Cardiac fibroblast (primary cell): ENCODE data around the gene POLR2L.

Experiments
- DNase-seq, 2 donors: peaks; one replicate each; pipeline versions ENCODE4 v3.0.0 to v3.0.0-alpha.2; 2010; ENCODE audit warnings: low read depth in 2 of 2
- H3K4me3 ChIP-seq, 2 donors: replicated peaks in 1 of 2; 1 replicate in 1 of 2; 2 replicates in 1 of 2; pipeline ENCODE4 v1.5.1; 2011; ENCODE audit warnings: low read depth in 2 of 2, low read length in 2 of 2, mild to moderate bottlenecking in 2 of 2, moderate library complexity in 1 of 2
- TF ChIP-seq, protein P1 (sequence below): IDR thresholded peaks from one replicate; pipeline ENCODE4 v1.5.1; 2011; ENCODE audit warnings: low read depth, mild to moderate bottlenecking, low read length, inconsistent platforms

The POLR2L gene

DNA sequence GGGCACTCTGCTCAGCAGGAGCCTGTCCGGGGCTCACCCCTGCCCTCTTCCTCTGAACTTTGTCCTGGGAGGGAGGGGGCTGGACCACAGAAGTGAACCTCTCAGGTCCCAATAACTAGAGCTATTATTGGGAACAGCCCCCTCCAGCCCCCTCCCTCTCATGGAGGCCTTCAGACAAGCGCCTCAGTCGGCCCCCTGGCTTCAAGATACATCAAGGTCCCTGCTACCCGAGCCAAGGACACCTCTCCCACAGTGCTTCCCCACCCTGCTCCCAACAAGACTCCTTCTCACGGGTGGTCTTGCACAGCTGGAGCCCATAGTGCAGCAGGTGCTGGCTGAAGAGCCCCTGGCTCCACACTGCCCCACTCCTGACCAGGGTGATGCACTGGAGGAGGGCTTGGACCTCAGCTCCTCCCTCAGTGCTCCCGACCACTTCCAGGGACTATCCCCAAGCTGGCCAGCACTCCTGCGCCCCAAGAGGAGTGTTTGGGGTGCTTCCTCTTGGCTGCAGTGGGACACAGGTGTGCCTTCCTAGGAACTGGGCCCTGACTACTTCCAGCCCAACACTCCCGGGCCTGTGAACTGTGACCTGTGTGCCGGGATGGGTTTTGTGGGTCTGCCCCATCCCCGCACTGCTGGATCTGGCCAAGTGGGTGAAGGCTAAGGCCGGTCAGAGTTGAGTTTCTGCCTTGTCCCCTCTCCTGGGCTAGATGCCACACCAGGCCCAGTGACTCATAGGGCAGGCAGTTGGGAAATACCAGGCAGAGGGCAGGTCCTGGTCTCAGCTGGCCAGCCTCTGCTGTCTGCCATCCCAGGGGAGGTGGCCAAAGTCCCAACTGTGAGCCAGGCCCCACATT is 21.4 kb downstream of the POLR2L start:
- TF ChIP-seq, protein P1, sequence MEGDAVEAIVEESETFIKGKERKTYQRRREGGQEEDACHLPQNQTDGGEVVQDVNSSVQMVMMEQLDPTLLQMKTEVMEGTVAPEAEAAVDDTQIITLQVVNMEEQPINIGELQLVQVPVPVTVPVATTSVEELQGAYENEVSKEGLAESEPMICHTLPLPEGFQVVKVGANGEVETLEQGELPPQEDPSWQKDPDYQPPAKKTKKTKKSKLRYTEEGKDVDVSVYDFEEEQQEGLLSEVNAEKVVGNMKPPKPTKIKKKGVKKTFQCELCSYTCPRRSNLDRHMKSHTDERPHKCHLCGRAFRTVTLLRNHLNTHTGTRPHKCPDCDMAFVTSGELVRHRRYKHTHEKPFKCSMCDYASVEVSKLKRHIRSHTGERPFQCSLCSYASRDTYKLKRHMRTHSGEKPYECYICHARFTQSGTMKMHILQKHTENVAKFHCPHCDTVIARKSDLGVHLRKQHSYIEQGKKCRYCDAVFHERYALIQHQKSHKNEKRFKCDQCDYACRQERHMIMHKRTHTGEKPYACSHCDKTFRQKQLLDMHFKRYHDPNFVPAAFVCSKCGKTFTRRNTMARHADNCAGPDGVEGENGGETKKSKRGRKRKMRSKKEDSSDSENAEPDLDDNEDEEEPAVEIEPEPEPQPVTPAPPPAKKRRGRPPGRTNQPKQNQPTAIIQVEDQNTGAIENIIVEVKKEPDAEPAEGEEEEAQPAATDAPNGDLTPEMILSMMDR = no peak
- peak; percentile 66 to 70 for DNase-seq
- H3K4me3 ChIP-seq = peak overlapping the region; percentile 72 to 76

GRCh38 chr11:819943-820649 is 22.2 kb downstream of the POLR2L start:
- TF ChIP-seq, protein P1 = no peak
- H3K4me3 ChIP-seq = peak overlapping the region; percentile 72 to 76
- DNase-seq = peak; percentile 65 to 82

DNA sequence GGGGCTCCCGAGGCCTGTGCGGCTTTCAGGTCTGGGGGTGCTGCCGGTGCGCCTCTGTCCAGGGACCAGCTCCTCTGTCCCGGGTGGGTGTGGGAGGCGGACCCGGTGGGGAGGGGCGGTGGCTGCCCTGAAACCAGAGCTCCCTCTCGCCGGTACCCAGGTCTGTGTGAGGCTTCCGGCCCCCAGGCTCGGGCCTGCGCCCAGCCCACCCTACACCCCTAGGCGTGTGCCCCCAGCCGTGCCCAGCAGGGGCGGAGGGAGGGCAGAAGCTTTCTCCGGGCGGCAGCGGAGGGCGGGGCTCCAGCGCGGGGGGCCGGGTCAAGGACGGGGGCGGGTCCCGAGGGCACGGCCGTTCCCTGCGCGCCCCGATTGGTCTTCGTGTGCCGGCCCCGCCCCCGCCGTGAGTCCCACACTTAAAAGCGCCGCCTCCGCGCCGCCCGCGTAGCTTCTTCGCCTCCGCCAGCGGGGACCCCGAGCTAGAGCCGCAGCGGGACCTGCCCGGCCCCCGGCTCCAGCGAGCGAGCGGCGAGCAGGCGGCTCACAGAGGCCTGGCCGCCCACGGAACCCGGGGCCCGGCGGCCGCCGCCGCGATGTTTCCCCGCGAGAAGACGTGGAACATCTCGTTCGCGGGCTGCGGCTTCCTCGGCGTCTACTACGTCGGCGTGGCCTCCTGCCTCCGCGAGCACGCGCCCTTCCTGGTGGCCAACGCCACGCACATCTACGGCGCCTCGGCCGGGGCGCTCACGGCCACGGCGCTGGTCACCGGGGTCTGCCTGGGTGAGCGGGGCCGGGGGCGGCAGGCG is 23.0 kb downstream of the POLR2L start:
- H3K4me3 ChIP-seq = peak overlapping the region; percentile 72 to 76
- TF ChIP-seq, protein P1 = peak; percentile 8
- DNase-seq = peak; percentile 81 to 92

GRCh38 chr11:818396-819128 is 23.8 kb downstream of the POLR2L start, which contains the start of gene PNPLA2:
Gene PNPLA2 (plus strand): TSS chr11:818914. CDS start chr11:819719, 805 bp downstream.
- H3K4me3 ChIP-seq = peak within 1 kb of the TSS; percentile 72 to 76
- TF ChIP-seq, protein P1 = no peak
- peak; percentile 73 to 75 for DNase-seq

- no peak for DNase-seq
- TF ChIP-seq, protein P1 = no peak
- H3K4me3 ChIP-seq = no peak overlapping the region
Measured at GRCh38 chr11:816433-816779, 25.9 kb downstream of the POLR2L start.
